Lower leg skin (tissue), 3 donors: ENCODE measurements around the gene NUMA1.

Experiments
- POLR2A ChIP-seq, 2 donors: fragments of 450-650 bp; IDR thresholded peaks; one replicate each; pipeline ENCODE4 v1.6.1; 2016 to 2017; ENCODE audit warnings: antibody characterized with exemption in 2 of 2, mild to moderate bottlenecking in 1 of 2, moderate library complexity in 1 of 2
- TF ChIP-seq, protein P1 (sequence below), 3 donors: fragments of 450-650 bp; IDR thresholded peaks; one replicate each; pipeline ENCODE4 v1.5.1; 2016; ENCODE audit warnings: antibody characterized with exemption in 3 of 3, mild to moderate bottlenecking in 3 of 3, moderate library complexity in 2 of 3

DNA sequence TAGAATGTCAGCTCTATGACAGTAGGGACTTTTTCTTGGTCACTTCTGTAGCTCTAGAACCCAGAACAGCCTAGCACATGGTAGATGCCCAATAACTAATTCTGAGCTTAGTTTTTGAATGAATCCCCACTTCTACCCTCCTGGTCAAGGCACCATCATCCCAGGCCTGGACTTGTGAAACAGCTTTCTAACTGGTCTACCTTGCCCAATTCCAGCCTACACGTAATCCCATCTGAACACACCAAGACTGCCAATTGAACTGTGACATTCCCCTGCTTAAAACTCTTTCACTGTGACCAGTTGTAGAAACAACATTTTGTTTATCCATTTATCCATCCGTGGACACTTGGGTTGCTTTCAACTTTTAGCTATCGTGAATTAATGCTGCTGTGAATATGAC lies 49.0 kb upstream of the NUMA1 start:
- TF ChIP-seq, protein P1, sequence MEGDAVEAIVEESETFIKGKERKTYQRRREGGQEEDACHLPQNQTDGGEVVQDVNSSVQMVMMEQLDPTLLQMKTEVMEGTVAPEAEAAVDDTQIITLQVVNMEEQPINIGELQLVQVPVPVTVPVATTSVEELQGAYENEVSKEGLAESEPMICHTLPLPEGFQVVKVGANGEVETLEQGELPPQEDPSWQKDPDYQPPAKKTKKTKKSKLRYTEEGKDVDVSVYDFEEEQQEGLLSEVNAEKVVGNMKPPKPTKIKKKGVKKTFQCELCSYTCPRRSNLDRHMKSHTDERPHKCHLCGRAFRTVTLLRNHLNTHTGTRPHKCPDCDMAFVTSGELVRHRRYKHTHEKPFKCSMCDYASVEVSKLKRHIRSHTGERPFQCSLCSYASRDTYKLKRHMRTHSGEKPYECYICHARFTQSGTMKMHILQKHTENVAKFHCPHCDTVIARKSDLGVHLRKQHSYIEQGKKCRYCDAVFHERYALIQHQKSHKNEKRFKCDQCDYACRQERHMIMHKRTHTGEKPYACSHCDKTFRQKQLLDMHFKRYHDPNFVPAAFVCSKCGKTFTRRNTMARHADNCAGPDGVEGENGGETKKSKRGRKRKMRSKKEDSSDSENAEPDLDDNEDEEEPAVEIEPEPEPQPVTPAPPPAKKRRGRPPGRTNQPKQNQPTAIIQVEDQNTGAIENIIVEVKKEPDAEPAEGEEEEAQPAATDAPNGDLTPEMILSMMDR (IDR thresholded peaks at IDR 0.05): no peak
- no peak for TF ChIP-seq POLR2A (IDR thresholded peaks at IDR 0.05)
